Nephron progenitor cell (in vitro differentiated cells): ENCODE measurements around the gene MAB21L4.

Experiments used
- DNase-seq: peaks from one replicate; pipeline ENCODE4 v3.0.0; 2021
- H3K27ac Mint-ChIP-seq: 2 replicates; pipeline ENCODE4 v1.8.0; 2021; ENCODE audit warnings: mild to moderate bottlenecking, moderate library complexity, mixed read lengths
- H3K27me3 Mint-ChIP-seq: 2 replicates; pipeline ENCODE4 v1.8.0; 2021; ENCODE audit warnings: mild to moderate bottlenecking, low read depth, mixed read lengths; ENCODE audit not compliant: poor library complexity
- H3K36me3 Mint-ChIP-seq: 2 replicates; pipeline ENCODE4 v1.8.0; 2021; ENCODE audit warnings: low read depth, mixed read lengths
- H3K4me1 Mint-ChIP-seq: 2 replicates; pipeline ENCODE4 v1.8.0; 2021; ENCODE audit warnings: mixed read lengths
- H3K4me3 Mint-ChIP-seq: 2 replicates; pipeline ENCODE4 v1.8.0; 2021; ENCODE audit warnings: mild to moderate bottlenecking, moderate library complexity, mixed read lengths
- H3K9me3 Mint-ChIP-seq: 2 replicates; pipeline ENCODE4 v1.8.0; 2021; ENCODE audit warnings: mild to moderate bottlenecking, moderate library complexity, mixed read lengths
- CTCF ChIP-seq: fragments of 200-600 bp; sonication (generic); IDR thresholded peaks from 2 replicates; pipeline ENCODE4 v1.5.0; 2021; ENCODE audit warnings: antibody characterized with exemption

MAB21L4 gene

GRCh38 chr2:240933048-240933965, 37.4 kb upstream of the MAB21L4 start:
- Mint-ChIP-seq H3K27me3 (peaks cover 38% of the 10 kb centered on the region), H3K4me3 (no peak overlapping the region), H3K27ac (no peak overlapping the region), H3K9me3 (peaks cover 19% of the 10 kb centered on the region), H3K4me1 (peaks cover 12% of the 10 kb centered on the region), H3K36me3 (peaks cover 6% of the 10 kb centered on the region)
- DNase-seq = no peak
- no peak for TF ChIP-seq CTCF

- TF ChIP-seq CTCF = no peak
- Mint-ChIP-seq H3K9me3 (peaks cover 18% of the 10 kb centered on the region), H3K27ac (no peak overlapping the region), H3K27me3 (peaks cover 41% of the 10 kb centered on the region), H3K36me3 (peaks cover 3% of the 10 kb centered on the region), H3K4me3 (no peak overlapping the region), H3K4me1 (peaks cover 12% of the 10 kb centered on the region)
- DNase-seq = no peak
These were observed 36.7 kb upstream of the MAB21L4 start for GRCh38 chr2:240932724-240933047.

GRCh38 chr2:240932001-240932723, 36.2 kb upstream of the MAB21L4 start:
- Mint-ChIP-seq H3K4me1 (peaks cover 13% of the 10 kb centered on the region), H3K27ac (no peak overlapping the region), H3K4me3 (no peak overlapping the region), H3K36me3 (no peaks in the 10 kb centered on the region), H3K27me3 (peaks cover 37% of the 10 kb centered on the region), H3K9me3 (peaks cover 14% of the 10 kb centered on the region)
- no peak for TF ChIP-seq CTCF
- DNase-seq = no peak

- Mint-ChIP-seq H3K9me3 (peaks cover 7% of the 10 kb centered on the region), H3K36me3 (no peaks in the 10 kb centered on the region), H3K27ac (no peak overlapping the region), H3K4me3 (no peak overlapping the region), H3K27me3 (peaks cover 39% of the 10 kb centered on the region), H3K4me1 (peaks cover 17% of the 10 kb centered on the region)
- no peak for TF ChIP-seq CTCF
- DNase-seq = no peak
These were observed 35.5 kb upstream of the MAB21L4 start for GRCh38 chr2:240931319-240931949.

- peaks cover 35% of the 10 kb centered on the region for H3K27me3 Mint-ChIP-seq
These were observed 34.8 kb upstream of the MAB21L4 start for GRCh38 chr2:240930631-240931318.

More at GRCh38 chr2:240930631-240931318, 34.8 kb upstream of the MAB21L4 start:
- DNase-seq = no peak
- Mint-ChIP-seq H3K4me1 (peaks cover 14% of the 10 kb centered on the region), H3K27ac (no peak overlapping the region), H3K9me3 (peaks cover 6% of the 10 kb centered on the region), H3K4me3 (no peak overlapping the region), H3K36me3 (no peaks in the 10 kb centered on the region)
- no peak for TF ChIP-seq CTCF
